ENCODE results near the gene TM9SF1. TPM values are rescaled to one million over a fixed set of nuclear protein-coding genes. Genes with fewer than 3 reads are reported as not detected.

Gene TM9SF1
- total and polyA plus RNA-seq, 2 experiments from 2014 or later = 12.6 to 27.5 TPM

- Mint-ChIP-seq H3K4me1 (peaks cover 23% of the 10 kb centered on the region), H3K9me3 (peaks cover 12% of the 10 kb centered on the region), H3K27me3 (ENCODE audit: insufficient read depth, low read depth, poor library complexity) (peaks cover 8% of the 10 kb centered on the region), H3K27ac (no peak overlapping the region), H3K4me3 (no peak overlapping the region; the same call in 2 of the 3 replicates), H3K36me3 (ENCODE audit: low read depth) (peaks cover 82% of the 10 kb centered on the region)
- Histone ChIP-seq H2AFZ (no peak overlapping the region), H3K4me2 (no peak overlapping the region), H3F3A (replicated peaks; ENCODE audit: low read depth) (peaks cover 2% of the 10 kb centered on the region), H3K36me3 (ENCODE audit: insufficient read depth) (peaks cover 13% of the 10 kb centered on the region), H3K27ac (ENCODE audit: low read depth) (no peak overlapping the region), H3K27me3 (ENCODE audit: insufficient read depth) (no peaks in the 10 kb centered on the region), H4K20me1 (replicated peaks; ENCODE audit: insufficient read depth) (no peaks in the 10 kb centered on the region; the same call in 1 of the 2 replicates), H3K4me3 (no peak overlapping the region), H3K4me1 (ENCODE audit: insufficient read depth) (peaks cover 10% of the 10 kb centered on the region; the same call in 1 of the 2 replicates), H3K9me2 (ENCODE audit: insufficient read depth) (no peaks in the 10 kb centered on the region), H3K79me2 (replicated peaks; ENCODE audit: insufficient read depth) (no peaks in the 10 kb centered on the region)
- ATAC-seq = no peak
- no peak for DNase-seq (ENCODE audit: low spot score)
- TF ChIP-seq STAT1 (IDR thresholded peaks at IDR 0.05; ENCODE audit: unreplicated experiment) (no peak), REST (IDR thresholded peaks at IDR 0.05; ENCODE audit: unreplicated experiment) (no peak), ZNF114 (CRISPR knock-in tag; IDR thresholded peaks at IDR 0.05) (no peak), ZNF462 (CRISPR knock-in tag; IDR thresholded peaks at IDR 0.05) (no peak), EZH2 (IDR thresholded peaks at IDR 0.05; ENCODE audit: low read depth, unreplicated experiment) (no peak), EZH2phosphoT487 (IDR thresholded peaks at IDR 0.05; ENCODE audit: unreplicated experiment) (no peak), ZNF331 (CRISPR knock-in tag; IDR thresholded peaks at IDR 0.05; ENCODE audit: low read depth) (no peak), CTCF (conservative IDR thresholded peaks at IDR 0.05; ENCODE audit: low read depth in 2 of 2) (no peak), CREB1 (CRISPR knock-in tag; IDR thresholded peaks at IDR 0.05; ENCODE audit: low read depth) (no peak), NANOG (IDR thresholded peaks at IDR 0.05; ENCODE audit: borderline replicate concordance) (no peak), JUNB (IDR thresholded peaks at IDR 0.05; ENCODE audit: unreplicated experiment) (no peak)
These were observed 11.2 kb upstream of the TM9SF1 start for GRCh38 chr14:24206260-24207103.

All from GM23338 (cell line).